ENCODE results near the gene HDAC9.

- TF ChIP-seq CTCF (IDR thresholded peaks at IDR 0.05): no peak
- no peak for TF ChIP-seq ZFX (IDR thresholded peaks at IDR 0.05; ENCODE audit: borderline replicate concordance)
Measured at GRCh38 chr7:18504965-18505364, 9.4 kb downstream of the HDAC9 start.

All from 22Rv1 (cell line).